Endothelial cell (in vitro differentiated cells): Measurements from ENCODE around the gene TMEM82. TPM values are rescaled to one million over a fixed set of nuclear protein-coding genes. Genes with fewer than 3 reads are reported as not detected.

Source experiments
- DNase-seq: peaks from one replicate; pipeline ENCODE4 v3.0.0; 2021; ENCODE audit warnings: low spot score
- H3K27ac Mint-ChIP-seq: one replicate; pipeline ENCODE4 v1.8.0; 2021; ENCODE audit warnings: mixed read lengths, inconsistent platforms; ENCODE audit not compliant: unreplicated experiment
- H3K27me3 Mint-ChIP-seq: one replicate; pipeline ENCODE4 v1.8.0; 2021; ENCODE audit warnings: mild to moderate bottlenecking, moderate library complexity, mixed read lengths, inconsistent platforms; ENCODE audit not compliant: unreplicated experiment
- H3K36me3 Mint-ChIP-seq: one replicate; pipeline ENCODE4 v1.8.0; 2021; ENCODE audit warnings: mild to moderate bottlenecking, low read depth, mixed read lengths, inconsistent platforms; ENCODE audit not compliant: unreplicated experiment
- H3K4me1 Mint-ChIP-seq: one replicate; pipeline ENCODE4 v1.8.0; 2021; ENCODE audit warnings: mild to moderate bottlenecking, mixed read lengths, inconsistent platforms; ENCODE audit not compliant: unreplicated experiment
- H3K4me3 Mint-ChIP-seq: one replicate; pipeline ENCODE4 v1.8.0; 2021; ENCODE audit warnings: mild to moderate bottlenecking, mixed read lengths, inconsistent platforms; ENCODE audit not compliant: unreplicated experiment
- H3K9me3 Mint-ChIP-seq: one replicate; pipeline ENCODE4 v1.8.0; 2021; ENCODE audit warnings: mixed read lengths, inconsistent platforms; ENCODE audit not compliant: unreplicated experiment
- total RNA-seq: library from RNA; stranded (reverse); fragmentation: NEBNext Ultra II Directional; extraction: Animal tissue kit (Norgen Biotek cat#: 25700); gene quantifications from one replicate; pipeline ENCODE4 v1.2.1, GENCODE V29; 2021; ENCODE audit not compliant: unreplicated experiment
- TF ChIP-seq, protein P1 (sequence below): fragments of 200-600 bp; sonication (generic); IDR thresholded peaks from one replicate; pipeline ENCODE4 v1.5.0; 2021; ENCODE audit warnings: antibody characterized with exemption; ENCODE audit not compliant: unreplicated experiment

TMEM82 gene
- total RNA-seq, 1 donor from 2014 or later, result not detected

DNA sequence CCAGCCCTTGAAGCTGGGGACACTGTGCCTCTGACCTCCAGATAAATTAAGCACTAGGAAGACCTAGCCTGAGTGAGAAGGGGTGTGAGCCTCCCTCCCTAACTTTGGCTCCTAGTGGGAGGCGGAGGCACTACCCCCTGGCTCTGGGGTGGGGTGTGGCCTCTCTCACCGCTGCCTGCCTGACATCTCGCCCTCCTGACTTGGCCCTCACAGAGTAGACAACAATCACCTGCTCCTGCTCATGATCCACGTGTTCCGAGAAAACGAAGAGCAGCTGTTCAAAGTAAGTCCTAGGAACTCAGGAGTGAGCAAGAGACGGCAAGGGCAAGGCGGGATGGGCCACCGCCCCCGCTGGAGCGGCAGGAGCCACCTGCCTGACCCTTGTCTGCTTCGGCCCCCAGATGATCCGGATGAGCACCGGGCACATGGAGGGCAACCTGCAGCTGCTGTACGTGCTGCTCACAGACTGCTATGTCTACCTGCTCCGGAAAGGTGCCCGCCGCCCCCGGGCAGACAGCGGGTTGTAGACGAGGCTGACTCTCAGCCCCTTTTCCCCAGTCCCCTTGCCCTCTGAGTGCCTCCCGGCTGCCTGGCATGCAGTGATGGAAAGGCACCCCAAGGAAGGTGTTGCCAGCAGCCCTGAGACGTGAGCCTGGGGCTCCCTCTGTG lies 14.3 kb upstream of the TMEM82 start:
- H3K27ac Mint-ChIP-seq, result no peak overlapping the region
- TF ChIP-seq, protein P1, sequence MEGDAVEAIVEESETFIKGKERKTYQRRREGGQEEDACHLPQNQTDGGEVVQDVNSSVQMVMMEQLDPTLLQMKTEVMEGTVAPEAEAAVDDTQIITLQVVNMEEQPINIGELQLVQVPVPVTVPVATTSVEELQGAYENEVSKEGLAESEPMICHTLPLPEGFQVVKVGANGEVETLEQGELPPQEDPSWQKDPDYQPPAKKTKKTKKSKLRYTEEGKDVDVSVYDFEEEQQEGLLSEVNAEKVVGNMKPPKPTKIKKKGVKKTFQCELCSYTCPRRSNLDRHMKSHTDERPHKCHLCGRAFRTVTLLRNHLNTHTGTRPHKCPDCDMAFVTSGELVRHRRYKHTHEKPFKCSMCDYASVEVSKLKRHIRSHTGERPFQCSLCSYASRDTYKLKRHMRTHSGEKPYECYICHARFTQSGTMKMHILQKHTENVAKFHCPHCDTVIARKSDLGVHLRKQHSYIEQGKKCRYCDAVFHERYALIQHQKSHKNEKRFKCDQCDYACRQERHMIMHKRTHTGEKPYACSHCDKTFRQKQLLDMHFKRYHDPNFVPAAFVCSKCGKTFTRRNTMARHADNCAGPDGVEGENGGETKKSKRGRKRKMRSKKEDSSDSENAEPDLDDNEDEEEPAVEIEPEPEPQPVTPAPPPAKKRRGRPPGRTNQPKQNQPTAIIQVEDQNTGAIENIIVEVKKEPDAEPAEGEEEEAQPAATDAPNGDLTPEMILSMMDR, result no peak

DNA sequence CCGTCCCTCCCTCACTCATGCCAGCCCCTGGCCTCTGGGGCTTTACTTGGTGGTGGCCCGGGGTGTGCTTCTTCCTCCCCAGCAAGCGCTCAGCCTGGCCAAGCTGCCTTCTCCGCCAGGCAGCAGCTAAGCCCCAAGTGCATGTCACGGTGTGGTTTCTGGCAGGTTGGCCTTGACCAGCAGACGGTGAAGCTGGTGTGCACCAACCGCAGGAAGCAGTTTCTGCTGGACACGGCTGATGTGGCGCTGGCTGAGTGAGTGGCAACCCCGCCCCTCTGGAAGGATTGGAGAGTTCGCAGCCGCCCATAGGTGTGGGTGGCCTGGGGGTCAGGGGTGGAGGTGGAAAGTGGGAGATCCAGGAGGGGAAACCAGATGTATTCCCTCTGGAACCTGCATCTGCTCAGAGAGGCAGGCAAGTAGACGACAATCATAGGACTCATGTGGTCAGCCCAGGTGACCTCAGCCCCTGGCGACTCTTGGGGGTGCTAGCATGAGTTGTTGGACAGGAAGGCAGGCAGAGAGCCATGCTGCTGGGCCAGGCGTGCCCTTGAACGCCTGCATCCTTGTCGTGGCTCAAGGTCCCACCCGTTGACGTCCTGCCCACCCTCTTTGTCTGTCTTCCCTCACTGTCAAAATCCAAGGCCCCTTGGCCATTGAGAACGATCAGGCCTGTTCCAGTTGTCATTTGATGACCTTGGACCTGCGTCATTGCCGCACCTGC lies 13.2 kb upstream of the TMEM82 start:
- TF ChIP-seq, protein P1, result no peak
- H3K4me3 Mint-ChIP-seq, result peak overlapping the region; percentile 67
- no peaks in the 10 kb centered on the region for H3K9me3 Mint-ChIP-seq

More for the DNA sequence above, 14.3 kb upstream of the TMEM82 start:
- H3K4me3 Mint-ChIP-seq, result peak overlapping the region; percentile 37
- H3K9me3 Mint-ChIP-seq, result no peaks in the 10 kb centered on the region
- peaks cover 8% of the 10 kb centered on the region for H3K27me3 Mint-ChIP-seq
- H3K36me3 Mint-ChIP-seq, result peaks cover 30% of the 10 kb centered on the region
- no peak for DNase-seq
- H3K4me1 Mint-ChIP-seq, result no peaks in the 10 kb centered on the region

DNA sequence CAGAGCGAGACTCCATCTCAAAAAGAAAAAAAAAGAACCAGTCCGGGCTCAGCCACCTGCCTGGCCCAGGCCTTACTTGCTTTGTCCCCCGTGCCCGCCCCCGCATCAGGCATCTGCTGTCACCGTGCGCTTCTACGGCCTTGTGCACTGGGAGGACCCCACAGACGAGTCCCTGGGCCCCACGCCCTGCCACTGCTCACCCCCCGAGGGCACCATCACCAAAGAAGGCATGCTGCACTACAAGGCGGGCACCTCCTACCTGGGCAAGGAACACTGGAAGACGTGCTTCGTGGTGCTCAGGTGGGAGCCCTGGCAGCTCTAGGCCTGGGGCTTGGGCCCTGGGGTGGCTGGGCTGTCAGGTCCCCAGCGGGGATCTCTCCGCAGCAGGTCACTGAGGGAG lies 11.9 kb upstream of the TMEM82 start:
- no peak overlapping the region for H3K27ac Mint-ChIP-seq
- DNase-seq, result no peak

More for the DNA sequence above, 13.2 kb upstream of the TMEM82 start:
- peaks cover 9% of the 10 kb centered on the region for H3K27me3 Mint-ChIP-seq
- no peak for DNase-seq
- H3K36me3 Mint-ChIP-seq, result peaks cover 33% of the 10 kb centered on the region
- no peaks in the 10 kb centered on the region for H3K4me1 Mint-ChIP-seq
- no peak overlapping the region for H3K27ac Mint-ChIP-seq

DNA sequence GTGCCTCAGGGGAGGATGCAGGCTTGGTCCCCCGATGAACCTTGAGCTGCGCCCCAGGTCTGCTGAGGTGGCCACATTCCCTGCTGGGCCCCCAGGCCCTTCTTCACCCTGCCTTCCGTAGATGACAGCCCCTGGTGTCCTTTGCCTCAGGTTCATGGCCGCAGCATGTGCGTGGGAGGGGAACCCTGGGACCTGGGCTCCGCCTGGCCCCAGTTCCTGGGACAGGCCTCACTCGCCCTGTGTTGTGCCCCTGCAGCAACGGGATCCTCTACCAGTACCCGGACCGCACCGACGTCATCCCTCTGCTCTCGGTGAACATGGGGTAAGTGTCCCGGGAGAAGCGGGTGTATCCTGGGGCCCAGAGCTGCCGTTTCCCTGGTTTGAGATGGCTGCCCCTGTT lies 11.4 kb upstream of the TMEM82 start:
- H3K36me3 Mint-ChIP-seq, result peaks cover 26% of the 10 kb centered on the region
- H3K4me3 Mint-ChIP-seq, result no peak overlapping the region
- no peak overlapping the region for H3K27ac Mint-ChIP-seq
- H3K27me3 Mint-ChIP-seq, result peaks cover 11% of the 10 kb centered on the region
- no peaks in the 10 kb centered on the region for H3K9me3 Mint-ChIP-seq
- TF ChIP-seq, protein P1, result no peak
- H3K4me1 Mint-ChIP-seq, result no peaks in the 10 kb centered on the region
- DNase-seq, result no peak

More for the DNA sequence above, 11.9 kb upstream of the TMEM82 start:
- H3K9me3 Mint-ChIP-seq, result no peaks in the 10 kb centered on the region
- H3K4me1 Mint-ChIP-seq, result no peaks in the 10 kb centered on the region
- no peak overlapping the region for H3K4me3 Mint-ChIP-seq
- H3K27me3 Mint-ChIP-seq, result peaks cover 11% of the 10 kb centered on the region
- H3K36me3 Mint-ChIP-seq, result peaks cover 29% of the 10 kb centered on the region
- TF ChIP-seq, protein P1, result no peak
